HepG2 (cell line): ENCODE measurements around the gene P2RX7. TPM values are rescaled to one million over a fixed set of nuclear protein-coding genes. Genes with fewer than 3 reads are reported as not detected.

Experiments used
- ATAC-seq: fragments of 200-7000 bp; cut with Tn5 transposase; 3 replicates; pipeline ENCODE4 v1.9.1; 2020; ENCODE audit warnings: mild to moderate bottlenecking, moderate library complexity
- BruUV-seq: library from RNA; stranded (reverse); fragments of 400-500 nt; replicated peaks from 2 replicates; lab custom pipeline; 2021; lab: Mats Ljungman, UMichigan
- CTCF ChIA-PET: fragments of 300-600 bp; formaldehyde crosslinking; extraction: SDS; loops from one replicate; lab custom pipeline; 2021; ENCODE audit warnings: low total read pairs, inconsistent platforms, low intra/inter-chr PET ratio; lab: Yijun Ruan, JAX
- POLR2A ChIA-PET: fragments of 350-600 bp; sonication (Branson Sonifier 250); formaldehyde crosslinking; loops from one replicate; lab custom pipeline; 2020; ENCODE audit warnings: antibody characterized with exemption, inconsistent platforms; lab: Yijun Ruan, JAX
- DNase-seq: peaks from one replicate; pipeline ENCODE4 v3.0.0-alpha.2; 2015; ENCODE audit warnings: low spot score
- FAIRE-seq: peaks from 3 replicates; lab custom pipeline; 2011; peaks lifted over from hg19 to GRCh38; lab: Jason Lieb, UNC
- H2AFZ ChIP-seq: one replicate; pipeline ENCODE4 v1.6.1; 2011; ENCODE audit warnings: low read length, inconsistent platforms
- H3K27ac ChIP-seq: fragments of 300-600 bp; 3 replicates; pipeline ENCODE4 v1.8.0; 2011; ENCODE audit warnings: mixed run types, mild to moderate bottlenecking, mixed read lengths, low read length, inconsistent platforms; ENCODE audit not compliant: insufficient read depth; ENCODE audit errors: extremely low read length
- H3K27me3 ChIP-seq, 2 experiments: fragments of 200-600 bp in 1 of 2; 2 replicates in 1 of 2; 3 replicates in 1 of 2; pipeline versions ENCODE4 v1.6.0 to v1.8.0; 2011; ENCODE audit warnings: low read length in 2 of 2, mild to moderate bottlenecking in 2 of 2, moderate library complexity in 2 of 2, inconsistent platforms in 1 of 2; ENCODE audit not compliant: insufficient read depth in 2 of 2, control insufficient read depth in 1 of 2
- H3K36me3 ChIP-seq, 2 experiments: fragments of 200-600 bp in 1 of 2; replicated peaks in 1 of 2; 2 replicates in 1 of 2; 3 replicates in 1 of 2; pipeline versions ENCODE4 v1.5.1 to v1.8.0; 2011; ENCODE audit warnings: low read length in 2 of 2, inconsistent platforms in 1 of 2; ENCODE audit not compliant: insufficient read depth in 2 of 2, control insufficient read depth in 1 of 2
- H3K4me1 ChIP-seq: 2 replicates; pipeline ENCODE4 v1.5.1; 2012; ENCODE audit warnings: low read length, inconsistent platforms; ENCODE audit not compliant: insufficient read depth
- H3K4me2 ChIP-seq: 2 replicates; pipeline ENCODE4 v1.6.0; 2011; ENCODE audit warnings: low read depth, low read length, inconsistent platforms
- H3K4me3 ChIP-seq, 3 experiments: fragments of 200-600 bp in 1 of 3; sonication (generic), shearing (Covaris generic) in 1 of 3; replicated peaks in 1 of 3; 2 replicates each; pipeline ENCODE4 v1.5.1; 2011 to 2016; ENCODE audit warnings: low read length in 3 of 3, inconsistent platforms in 2 of 3, low read depth in 2 of 3, mild to moderate bottlenecking in 2 of 3, control low read depth in 1 of 3, mixed read lengths in 1 of 3; ENCODE audit not compliant: insufficient read depth in 1 of 3
- H3K79me2 ChIP-seq: one replicate; pipeline ENCODE4 v1.6.1; 2011; ENCODE audit warnings: low read length, inconsistent platforms; ENCODE audit not compliant: insufficient read depth
- H3K9ac ChIP-seq: 2 replicates; pipeline ENCODE4 v1.6.0; 2011; ENCODE audit warnings: mild to moderate bottlenecking, low read depth, low read length, inconsistent platforms; ENCODE audit not compliant: insufficient read depth
- H3K9me3 ChIP-seq: 2 replicates; pipeline ENCODE4 v1.5.1; 2012; ENCODE audit warnings: mild to moderate bottlenecking, low read length
- H4K20me1 ChIP-seq: 2 replicates; pipeline ENCODE4 v1.6.0; 2011; ENCODE audit warnings: inconsistent platforms, mild to moderate bottlenecking, low read length, moderate library complexity; ENCODE audit not compliant: insufficient read depth
- ARNTL ChIP-seq: sonication (generic); formaldehyde crosslinking; IDR thresholded peaks from 2 replicates; pipeline ENCODE4 v1.4.0; 2020; ENCODE audit warnings: mild to moderate bottlenecking, missing genetic modification reagents
- NFKBIZ ChIP-seq: IDR thresholded peaks from 2 replicates; pipeline ENCODE4 v1.6.1; 2018; ENCODE audit warnings: missing genetic modification reagents, missing compliant biosample characterization
- NKX3-1 ChIP-seq: sonication (generic); formaldehyde crosslinking; IDR thresholded peaks from 2 replicates; pipeline ENCODE4 v1.5.0; 2020; ENCODE audit warnings: missing genetic modification reagents
- PBX3 ChIP-seq: sonication (generic); formaldehyde crosslinking; IDR thresholded peaks from 2 replicates; pipeline ENCODE4 v1.8.1; 2023; ENCODE audit warnings: missing genetic modification reagents, inconsistent platforms, borderline replicate concordance
- SIN3A ChIP-seq: IDR thresholded peaks from 2 replicates; pipeline ENCODE4 v1.6.1; 2011; ENCODE audit warnings: low read depth, mild to moderate bottlenecking, control low read depth, low read length, borderline replicate concordance
- SKI ChIP-seq: fragments of 450-650 bp; IDR thresholded peaks from one replicate; pipeline ENCODE4 v1.6.1; 2018; ENCODE audit warnings: mild to moderate bottlenecking; ENCODE audit not compliant: partially characterized antibody
- TOE1 ChIP-seq: sonication (generic); formaldehyde crosslinking; IDR thresholded peaks from 2 replicates; pipeline ENCODE4 v1.4.0; 2020; ENCODE audit warnings: mild to moderate bottlenecking, missing genetic modification reagents
- ZFP91 ChIP-seq: sonication (generic); formaldehyde crosslinking; IDR thresholded peaks from 2 replicates; pipeline ENCODE4 v1.9.0; 2022; ENCODE audit warnings: missing genetic modification reagents, mild to moderate bottlenecking, borderline replicate concordance
- ZNF746 ChIP-seq: sonication (generic); formaldehyde crosslinking; IDR thresholded peaks from 2 replicates; pipeline ENCODE4 v1.8.0; 2022; ENCODE audit warnings: mild to moderate bottlenecking, missing genetic modification reagents
- WGBS: methylation state at CpG from one replicate; pipeline ENCODE4 v1.1.6; 2017; ENCODE audit warnings: low lambda C conversion rate; 5-methylcytosine and 5-hydroxymethylcytosine counted together
- in situ Hi-C: cut with HindIII; loops from 2 replicates; pipeline ENCODE4 v1.10.0; 2017; ENCODE audit warnings: low pct_unique_long_range_greater_than_20kb; ENCODE audit not compliant: extremely low pct_ligation_motif_present
- intact Hi-C: fragments of 100-400 bp; cut with micrococcal nuclease; formaldehyde crosslinking; loops from one replicate; pipeline ENCODE4 v1.10.0; 2022; ENCODE audit not compliant: unreplicated experiment
- polyA plus RNA-seq, 8 experiments: library from polyadenylated mRNA; depleted of rRNA in 3 of 8; stranded (reverse) in 7 of 8; unstranded in 1 of 8; fragments of >200 nt; fragmentation: Illumina TruSeq in 4 of 8; extraction: Trizol in 4 of 8; gene quantifications; 2 replicates each; pipeline versions ENCODE4 v1.2.1 to v1.2.3, GENCODE V29; 2011 to 2016; ENCODE audit warnings: low read depth in 4 of 8, missing spikeins in 1 of 8, mixed read lengths in 1 of 8; ENCODE audit not compliant: insufficient read depth in 1 of 8
- total RNA-seq, 5 experiments: library from RNA; depleted of rRNA; stranded (reverse); fragments of >200 nt; fragmentation: Illumina TruSeq; extraction: Trizol; gene quantifications; 2 replicates each; pipeline ENCODE4 v1.2.3, GENCODE V29; 2016; ENCODE audit warnings: low read depth in 1 of 5

Gene P2RX7
- total and polyA plus RNA-seq, 2 of the 13 experiments (the other 11 are each of a cell fraction or from before 2014, with no cell fraction given), result 0.13 to 0.73 TPM

DNA sequence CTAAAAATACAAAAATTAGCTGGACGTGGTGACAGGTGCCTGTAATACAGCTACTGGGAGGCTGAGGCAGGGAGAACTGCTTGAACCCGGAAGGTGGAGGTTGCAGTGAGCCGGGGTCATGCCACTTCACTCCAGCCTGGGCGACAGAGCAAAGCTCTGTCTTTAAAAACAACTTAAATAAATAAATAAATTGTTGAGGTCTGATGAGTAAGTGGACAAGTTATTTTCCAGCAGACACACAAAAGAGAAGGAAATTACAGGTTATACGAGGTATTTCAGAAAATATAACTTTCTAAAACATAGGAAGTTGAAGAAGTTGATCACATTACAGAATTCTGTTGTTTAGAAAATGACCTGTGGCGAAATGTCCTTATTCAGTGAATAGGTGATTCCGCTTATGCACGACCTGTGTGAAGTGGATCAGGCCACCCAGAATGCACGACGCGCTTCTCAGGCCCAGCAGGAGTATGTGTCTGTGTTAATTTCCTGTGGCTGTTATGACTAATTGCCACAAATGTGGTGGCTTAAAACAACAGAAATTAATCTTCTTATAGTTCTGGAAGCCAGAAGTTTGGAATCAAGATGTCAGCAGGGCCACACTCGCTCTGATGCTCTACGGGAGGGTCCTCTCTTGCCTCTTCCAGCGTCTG, 38.1 kb downstream of the P2RX7 start (continued):
- TF ChIP-seq ZFP91, result no peak
- no peak for TF ChIP-seq SKI

- 51% methylated on average over 5 of the region's 6 CpGs for WGBS
- ChIA-PET POLR2A (no interaction called here), CTCF (no interaction called here)
- Histone ChIP-seq H3K9me3 (no peaks in the 10 kb centered on the region), H3K4me1 (peaks cover 16% of the 10 kb centered on the region; the same call in 1 of the 2 replicates), H3K4me3 (no peak overlapping the region), H3K36me3 (no peaks in the 10 kb centered on the region), H3K27me3 (no peaks in the 10 kb centered on the region; a peak in 2 of 5 replicates), H3K79me2 (no peaks in the 10 kb centered on the region), H2AFZ (no peak overlapping the region), H4K20me1 (no peaks in the 10 kb centered on the region), H3K4me2 (no peak overlapping the region), H3K9ac (no peak overlapping the region), H3K27ac (no peak overlapping the region)
- intact Hi-C loops, result no loop called here
- ATAC-seq (no peak), DNase-seq (no peak), FAIRE-seq (no peak)
- in situ Hi-C loops, result no loop called here
- TF ChIP-seq SIN3A, result no peak
- no peak for TF ChIP-seq NFKBIZ
- no peak for TF ChIP-seq PBX3 (CRISPR knock-in tag)
- no peak for TF ChIP-seq ARNTL
- no peak for TF ChIP-seq TOE1
- no peak for TF ChIP-seq ZNF746 (CRISPR knock-in tag)
- TF ChIP-seq NKX3-1 (CRISPR knock-in tag), result no peak
- BruUV-seq, result no TSS peak
Measured at GRCh38 chr12:121172145-121172544, 39.5 kb downstream of the P2RX7 start.
